Heart left ventricle (tissue), 13 donors: ENCODE data around the gene ARMS2.

Experiments
- POLR2A ChIP-seq, 2 donors: fragments of 450-650 bp; IDR thresholded peaks; one replicate each; pipeline ENCODE4 v1.6.1; 2017; ENCODE audit warnings: antibody characterized with exemption in 2 of 2, mild to moderate bottlenecking in 2 of 2, moderate library complexity in 2 of 2
- TF ChIP-seq, protein P1 (sequence below), 12 donors: fragments of 200-600 bp; sonication (generic) in 4 of 12; IDR thresholded peaks; one replicate each; pipeline versions ENCODE4 v1.5.0 to v1.8.0; 2018 to 2022; ENCODE audit warnings: antibody characterized with exemption in 12 of 12, mild to moderate bottlenecking in 5 of 12
- donor health status: ischemic (EF 13 %, LVEDD 7.1; RV severe dilation, severe dysfunction).
- donor health status: DM: no; HTN: yes; CAD: no.
- donor health status: DM: no; HTN: no; CAD: no.
- donor health status: ischemic (EF 25% LVEDD 6.9; RV normal size, moderate dysfunction).
- donor health status: ischemic (EF 25% LVEDD 5.7; RV mildly dilated, moderate dysfunction).
- donor health status: ischemic (EF 35%, LVEDD 5.7; RV mildly dilated, moderate dysfunction).
- donor health status: nonischemic (EF 11% LVEDD 7.7; RV severe dilation, severe dysfunction).
- donor health status: DM: yes; HTN: yes; CAD: no.
- donor health status: PGD.
- donor health status: ischemic (EF 29% LVEDD 5.4; RV normal size, mild dysfunction).
- donor health status: nonischemic (EF 23%, LVEDD 6.1; RV moderate dilation, normal function).

DNA sequence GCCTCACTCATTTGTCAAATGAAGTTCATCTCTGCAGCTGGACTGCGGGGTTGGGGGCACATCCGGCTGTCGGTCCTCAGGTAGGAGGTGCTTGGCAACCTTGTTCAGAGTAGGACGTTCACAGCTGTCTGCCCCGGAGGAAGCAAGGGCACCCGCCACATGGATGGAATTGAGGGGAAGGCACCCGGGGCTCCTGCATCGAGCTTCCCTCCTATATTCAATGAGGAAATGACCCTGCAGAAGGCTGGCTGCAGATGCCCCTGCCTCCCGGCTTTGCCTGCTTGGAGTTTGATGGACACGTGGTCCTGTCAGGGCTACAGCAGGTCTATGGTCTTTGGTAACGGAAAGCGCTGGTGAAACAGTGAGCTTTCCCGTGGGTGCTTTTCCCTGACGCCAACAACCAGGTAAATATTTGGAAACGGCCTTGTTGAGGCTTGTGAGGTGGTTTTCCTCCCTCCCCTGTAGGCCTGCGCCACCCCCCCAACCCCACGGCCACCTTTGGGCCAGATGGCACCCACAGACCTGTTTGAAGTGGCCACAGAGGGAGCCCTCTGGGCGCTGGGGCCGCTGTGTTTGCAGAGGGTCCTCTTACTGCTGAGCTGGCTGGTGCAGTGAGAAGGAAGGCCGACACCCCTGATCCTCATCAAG lies 39.8 kb downstream of the ARMS2 start:
- TF ChIP-seq, protein P1, sequence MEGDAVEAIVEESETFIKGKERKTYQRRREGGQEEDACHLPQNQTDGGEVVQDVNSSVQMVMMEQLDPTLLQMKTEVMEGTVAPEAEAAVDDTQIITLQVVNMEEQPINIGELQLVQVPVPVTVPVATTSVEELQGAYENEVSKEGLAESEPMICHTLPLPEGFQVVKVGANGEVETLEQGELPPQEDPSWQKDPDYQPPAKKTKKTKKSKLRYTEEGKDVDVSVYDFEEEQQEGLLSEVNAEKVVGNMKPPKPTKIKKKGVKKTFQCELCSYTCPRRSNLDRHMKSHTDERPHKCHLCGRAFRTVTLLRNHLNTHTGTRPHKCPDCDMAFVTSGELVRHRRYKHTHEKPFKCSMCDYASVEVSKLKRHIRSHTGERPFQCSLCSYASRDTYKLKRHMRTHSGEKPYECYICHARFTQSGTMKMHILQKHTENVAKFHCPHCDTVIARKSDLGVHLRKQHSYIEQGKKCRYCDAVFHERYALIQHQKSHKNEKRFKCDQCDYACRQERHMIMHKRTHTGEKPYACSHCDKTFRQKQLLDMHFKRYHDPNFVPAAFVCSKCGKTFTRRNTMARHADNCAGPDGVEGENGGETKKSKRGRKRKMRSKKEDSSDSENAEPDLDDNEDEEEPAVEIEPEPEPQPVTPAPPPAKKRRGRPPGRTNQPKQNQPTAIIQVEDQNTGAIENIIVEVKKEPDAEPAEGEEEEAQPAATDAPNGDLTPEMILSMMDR (IDR thresholded peaks at IDR 0.05): no peak
- TF ChIP-seq POLR2A (IDR thresholded peaks at IDR 0.05): no peak
